Measurements from ENCODE around the gene COL26A1. TPM values are rescaled to one million over a fixed set of nuclear protein-coding genes. Genes with fewer than 3 reads are reported as not detected.

Gene COL26A1
- total RNA-seq, 2 experiments from 2014 or later, result not detected

DNA sequence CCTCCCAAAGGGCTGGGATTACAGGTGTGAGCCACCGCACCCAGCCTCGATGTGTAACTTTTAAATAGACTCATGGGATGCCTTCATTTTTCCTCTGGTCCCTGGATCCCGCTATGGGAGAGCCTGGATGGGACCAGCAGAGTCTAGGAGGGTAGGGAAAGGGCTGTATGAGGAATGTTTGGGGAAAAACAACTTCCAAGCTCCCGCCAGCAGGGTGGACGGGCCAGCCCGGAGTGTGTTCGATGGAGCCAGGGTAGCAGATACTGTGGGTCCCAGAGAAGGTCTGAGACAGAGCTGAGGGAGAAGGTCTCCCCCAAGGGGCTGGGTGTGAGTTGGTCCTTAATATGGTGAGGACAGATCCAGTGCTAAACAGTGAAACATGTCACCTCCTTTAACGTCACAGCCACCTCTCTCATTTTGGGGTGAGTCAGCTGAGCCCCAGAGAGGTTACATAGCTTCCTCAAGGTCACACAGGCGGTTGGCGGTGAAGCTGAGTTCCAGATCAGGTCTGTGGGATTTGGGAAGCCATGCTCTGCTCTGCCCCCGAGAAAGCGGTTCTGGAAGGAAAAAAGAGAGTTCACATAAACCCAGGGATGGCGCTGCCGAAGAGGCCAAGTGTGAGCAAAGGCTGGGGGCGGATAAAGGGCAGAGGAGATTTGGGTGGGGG is 200.0 kb downstream of the COL26A1 start:
- no peak for TF ChIP-seq EZH2phosphoT487 (IDR thresholded peaks at IDR 0.05; ENCODE audit: borderline replicate concordance, low read depth, low read length)
- TF ChIP-seq, protein P1, sequence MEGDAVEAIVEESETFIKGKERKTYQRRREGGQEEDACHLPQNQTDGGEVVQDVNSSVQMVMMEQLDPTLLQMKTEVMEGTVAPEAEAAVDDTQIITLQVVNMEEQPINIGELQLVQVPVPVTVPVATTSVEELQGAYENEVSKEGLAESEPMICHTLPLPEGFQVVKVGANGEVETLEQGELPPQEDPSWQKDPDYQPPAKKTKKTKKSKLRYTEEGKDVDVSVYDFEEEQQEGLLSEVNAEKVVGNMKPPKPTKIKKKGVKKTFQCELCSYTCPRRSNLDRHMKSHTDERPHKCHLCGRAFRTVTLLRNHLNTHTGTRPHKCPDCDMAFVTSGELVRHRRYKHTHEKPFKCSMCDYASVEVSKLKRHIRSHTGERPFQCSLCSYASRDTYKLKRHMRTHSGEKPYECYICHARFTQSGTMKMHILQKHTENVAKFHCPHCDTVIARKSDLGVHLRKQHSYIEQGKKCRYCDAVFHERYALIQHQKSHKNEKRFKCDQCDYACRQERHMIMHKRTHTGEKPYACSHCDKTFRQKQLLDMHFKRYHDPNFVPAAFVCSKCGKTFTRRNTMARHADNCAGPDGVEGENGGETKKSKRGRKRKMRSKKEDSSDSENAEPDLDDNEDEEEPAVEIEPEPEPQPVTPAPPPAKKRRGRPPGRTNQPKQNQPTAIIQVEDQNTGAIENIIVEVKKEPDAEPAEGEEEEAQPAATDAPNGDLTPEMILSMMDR (conservative IDR thresholded peaks at IDR 0.05; ENCODE audit: low read length), result no peak
- H3K9me2 ChIP-seq (ENCODE audit: insufficient read depth, low read length), result no peaks in the 10 kb centered on the region
- intact Hi-C loops (cut with micrococcal nuclease; ENCODE audit: unreplicated experiment), result no loop called here
- no peaks in the 10 kb centered on the region for H3K9me3 ChIP-seq (ENCODE audit: low read length)
- no peak overlapping the region for H3K4me3 ChIP-seq (ENCODE audit: low read depth, low read length, poor library complexity, severe bottlenecking)
- H3K4me1 ChIP-seq (ENCODE audit: insufficient read depth, low read length, poor library complexity, severe bottlenecking), result no peaks in the 10 kb centered on the region
- H3K79me2 ChIP-seq (ENCODE audit: insufficient read depth, low read depth, low read length), result no peaks in the 10 kb centered on the region
- no TSS peak for BruUV-seq (replicated peaks)
- no peak overlapping the region for H3K27ac ChIP-seq (ENCODE audit: low read depth, low read length, poor library complexity, severe bottlenecking)
- no peak overlapping the region for H2AFZ ChIP-seq (ENCODE audit: low read length)
- DNase-seq (ENCODE audit: low spot score), result no peak
- no peaks in the 10 kb centered on the region for H3K36me3 ChIP-seq (ENCODE audit: insufficient read depth, low read length)
- CTCF ChIA-PET (ENCODE audit: unreplicated experiment), result no interaction called here
- H3K4me2 ChIP-seq (ENCODE audit: low read length), result no peak overlapping the region
- POLR2A ChIA-PET, result interaction anchor here (0.6 kb wide), 1 partner anchor 229 kb away, joined by 6 read pairs; no protein-coding TSS in a partner anchor
- no peaks in the 10 kb centered on the region for H4K20me1 ChIP-seq (ENCODE audit: insufficient read depth, low read length)

DNA sequence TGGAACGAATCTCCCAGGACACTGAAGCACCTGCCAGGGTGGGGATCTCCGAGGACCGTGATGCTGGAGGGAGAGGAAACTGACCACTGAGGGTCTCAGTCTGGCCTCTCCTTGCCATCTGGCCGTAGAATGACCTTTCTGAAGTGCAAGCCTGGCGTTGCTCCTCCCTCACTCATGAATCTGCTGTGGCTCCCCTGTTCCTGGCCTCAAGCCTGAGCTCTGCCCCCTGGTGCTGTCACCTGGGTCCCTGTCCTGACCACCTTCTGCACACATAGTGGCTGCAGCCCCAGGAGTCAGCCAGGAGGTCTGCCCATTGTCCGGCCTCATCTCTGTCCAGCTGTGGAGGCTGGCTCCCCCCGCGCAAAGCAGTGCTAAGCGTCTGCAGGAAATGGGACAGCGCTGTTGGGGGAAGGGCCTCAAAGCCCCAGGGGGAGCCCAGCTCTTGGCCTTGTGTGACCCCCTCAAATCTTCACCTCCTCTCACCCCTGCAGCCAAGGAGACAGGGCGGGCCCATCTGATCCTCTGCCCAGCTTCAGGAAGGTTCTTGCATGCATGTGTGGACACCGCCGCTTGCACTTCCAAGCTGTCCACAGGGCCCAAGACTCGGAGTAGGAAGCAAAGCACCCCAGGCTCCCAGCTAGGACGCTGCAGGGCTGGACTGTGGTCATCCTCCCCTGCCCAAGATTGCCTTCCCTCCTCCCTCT is 200.7 kb downstream of the COL26A1 start:
- Histone ChIP-seq H4K20me1 (ENCODE audit: insufficient read depth, low read length) (no peaks in the 10 kb centered on the region), H3K9me2 (ENCODE audit: insufficient read depth, low read length) (no peaks in the 10 kb centered on the region), H3K36me3 (ENCODE audit: insufficient read depth, low read length) (no peaks in the 10 kb centered on the region), H3K79me2 (ENCODE audit: insufficient read depth, low read depth, low read length) (no peaks in the 10 kb centered on the region), H2AFZ (ENCODE audit: low read length) (no peak overlapping the region), H3K4me1 (ENCODE audit: insufficient read depth, low read length, poor library complexity, severe bottlenecking) (no peaks in the 10 kb centered on the region), H3K4me2 (ENCODE audit: low read length) (no peak overlapping the region), H3K9me3 (ENCODE audit: low read length) (no peaks in the 10 kb centered on the region), H3K4me3 (ENCODE audit: low read depth, low read length, poor library complexity, severe bottlenecking) (no peak overlapping the region), H3K27ac (ENCODE audit: low read depth, low read length, poor library complexity, severe bottlenecking) (no peak overlapping the region)
- TF ChIP-seq, protein P1 (conservative IDR thresholded peaks at IDR 0.05; ENCODE audit: low read length), result no peak
- no peak for TF ChIP-seq EZH2phosphoT487 (IDR thresholded peaks at IDR 0.05; ENCODE audit: borderline replicate concordance, low read depth, low read length)
- ChIA-PET CTCF (ENCODE audit: unreplicated experiment) (no interaction called here), POLR2A (interaction anchor here (0.6 kb wide), 1 partner anchor 229 kb away, joined by 6 read pairs; no protein-coding TSS in a partner anchor)
- BruUV-seq (replicated peaks), result no TSS peak
- intact Hi-C loops (cut with micrococcal nuclease; ENCODE audit: unreplicated experiment), result no loop called here
- no peak for DNase-seq (ENCODE audit: low spot score)

Data from OCI-LY7 (cell line).